ENCODE results near the gene KRT83.

DNA sequence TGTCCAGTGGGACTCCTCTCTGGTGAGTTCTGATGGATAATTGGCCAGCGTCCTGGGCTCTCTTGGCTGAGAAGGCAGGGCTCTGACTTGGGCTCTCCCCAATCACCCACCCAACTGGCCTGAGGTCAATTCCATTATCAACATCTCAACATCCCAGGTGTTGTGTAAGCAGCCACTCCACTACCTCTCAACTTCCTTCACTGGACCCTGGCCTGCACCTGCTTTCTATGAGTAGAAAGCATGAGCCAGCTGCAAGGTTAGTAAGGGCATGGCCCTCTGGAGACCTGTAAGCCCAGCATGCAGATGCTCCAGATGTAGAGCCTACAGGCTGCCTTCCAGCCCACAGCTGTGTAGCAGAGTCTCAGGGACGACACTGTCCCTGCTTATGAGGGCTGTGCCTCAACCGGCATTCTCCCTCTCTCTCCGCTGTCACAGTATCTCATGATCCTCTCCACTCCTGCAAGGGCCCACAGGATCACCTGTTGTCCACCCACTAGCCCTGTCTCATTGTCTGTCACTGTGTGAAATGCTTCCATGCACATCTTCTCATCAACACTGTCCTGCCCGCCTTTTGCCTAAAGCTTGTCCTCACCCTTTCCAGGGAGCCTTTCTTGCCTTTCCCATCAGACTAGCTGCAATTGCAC, 24.5 kb downstream of the KRT83 start:
- TF ChIP-seq, protein P1, sequence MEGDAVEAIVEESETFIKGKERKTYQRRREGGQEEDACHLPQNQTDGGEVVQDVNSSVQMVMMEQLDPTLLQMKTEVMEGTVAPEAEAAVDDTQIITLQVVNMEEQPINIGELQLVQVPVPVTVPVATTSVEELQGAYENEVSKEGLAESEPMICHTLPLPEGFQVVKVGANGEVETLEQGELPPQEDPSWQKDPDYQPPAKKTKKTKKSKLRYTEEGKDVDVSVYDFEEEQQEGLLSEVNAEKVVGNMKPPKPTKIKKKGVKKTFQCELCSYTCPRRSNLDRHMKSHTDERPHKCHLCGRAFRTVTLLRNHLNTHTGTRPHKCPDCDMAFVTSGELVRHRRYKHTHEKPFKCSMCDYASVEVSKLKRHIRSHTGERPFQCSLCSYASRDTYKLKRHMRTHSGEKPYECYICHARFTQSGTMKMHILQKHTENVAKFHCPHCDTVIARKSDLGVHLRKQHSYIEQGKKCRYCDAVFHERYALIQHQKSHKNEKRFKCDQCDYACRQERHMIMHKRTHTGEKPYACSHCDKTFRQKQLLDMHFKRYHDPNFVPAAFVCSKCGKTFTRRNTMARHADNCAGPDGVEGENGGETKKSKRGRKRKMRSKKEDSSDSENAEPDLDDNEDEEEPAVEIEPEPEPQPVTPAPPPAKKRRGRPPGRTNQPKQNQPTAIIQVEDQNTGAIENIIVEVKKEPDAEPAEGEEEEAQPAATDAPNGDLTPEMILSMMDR (optimal IDR thresholded peaks at IDR 0.05 in 1 of 3, IDR thresholded peaks at IDR 0.05 in 1 of 3, conservative IDR thresholded peaks at IDR 0.05 in 1 of 3; ENCODE audit: extremely low read depth in 1 of 3, insufficient read depth in 2 of 3, low read length in 3 of 3) = no peak
- no peak for TF ChIP-seq EZH2 (IDR thresholded peaks at IDR 0.05; ENCODE audit: low read length)
